Activated CD8-positive, alpha-beta memory T cell treated with anti-CD3 and anti-CD28 coated beads for 1 hour (primary cell): ENCODE results near the gene LRMDA.

Experiments
- DNase-seq, 2 donors: peaks; one replicate each; pipeline ENCODE4 v3.0.0-alpha.2; 2020; ENCODE audit warnings: low read depth in 1 of 2; ENCODE audit errors: extremely low read depth in 1 of 2

The LRMDA gene

DNA sequence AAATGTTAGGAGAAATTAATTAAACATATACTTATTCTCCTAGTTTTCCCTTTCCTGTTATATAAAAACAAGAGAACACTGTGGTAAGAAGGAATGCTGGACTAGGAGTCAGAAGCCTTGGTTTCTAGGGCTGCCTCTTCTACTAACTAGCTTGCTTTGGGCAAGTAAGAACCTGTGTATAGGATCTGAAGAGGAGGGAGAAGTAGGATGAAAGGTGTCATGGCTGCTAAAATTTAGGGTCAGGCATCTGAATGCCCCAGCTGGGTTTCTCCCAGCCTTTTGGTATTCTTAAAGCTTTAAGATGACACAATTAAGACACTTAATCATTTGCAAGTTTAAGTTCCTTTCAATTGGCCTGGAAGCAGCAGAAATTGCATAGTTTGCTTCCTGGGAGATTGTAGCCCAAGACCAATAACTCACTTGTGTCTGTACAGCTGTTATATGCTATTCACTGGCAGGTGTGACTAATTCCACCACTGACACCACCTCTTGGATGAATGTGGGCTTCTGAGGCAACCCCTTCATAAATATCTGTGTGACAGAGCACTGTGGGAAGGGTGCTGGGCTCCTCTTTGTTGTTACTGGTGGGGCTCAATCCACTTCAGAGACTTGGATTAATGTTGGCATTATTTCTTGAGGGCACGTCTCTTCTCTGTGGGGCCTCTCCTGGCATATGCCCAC, 137.2 kb downstream of the LRMDA start:
- no peak for DNase-seq

GRCh38 chr10:75569506-75569905, 138.1 kb downstream of the LRMDA start:
- DNase-seq = no peak

DNA sequence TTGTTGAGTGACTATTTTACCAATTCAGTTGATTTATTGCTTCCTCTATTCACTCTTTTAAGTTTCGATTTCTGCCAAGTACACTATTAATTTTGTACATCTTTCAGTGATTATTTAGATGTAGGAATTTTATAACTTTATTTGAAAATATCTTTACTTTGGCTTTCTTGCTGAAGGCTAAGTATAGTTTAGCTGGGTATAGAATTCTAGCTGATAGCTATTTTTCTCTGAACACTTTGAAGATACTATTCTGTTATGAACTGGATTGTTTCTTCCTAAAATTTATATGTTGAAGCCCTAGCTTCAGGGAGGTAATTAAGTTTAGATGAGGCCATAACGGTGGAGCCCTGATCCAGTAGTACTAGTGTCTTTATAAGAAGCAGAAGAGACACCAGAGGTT, 141.1 kb downstream of the LRMDA start:
- no peak for DNase-seq

GRCh38 chr10:75575940-75576339, 144.5 kb downstream of the LRMDA start:
- DNase-seq = no peak

GRCh38 chr10:75582102-75582501, 150.7 kb downstream of the LRMDA start:
- no peak for DNase-seq

GRCh38 chr10:75585294-75585693, 153.9 kb downstream of the LRMDA start:
- no peak for DNase-seq

DNA sequence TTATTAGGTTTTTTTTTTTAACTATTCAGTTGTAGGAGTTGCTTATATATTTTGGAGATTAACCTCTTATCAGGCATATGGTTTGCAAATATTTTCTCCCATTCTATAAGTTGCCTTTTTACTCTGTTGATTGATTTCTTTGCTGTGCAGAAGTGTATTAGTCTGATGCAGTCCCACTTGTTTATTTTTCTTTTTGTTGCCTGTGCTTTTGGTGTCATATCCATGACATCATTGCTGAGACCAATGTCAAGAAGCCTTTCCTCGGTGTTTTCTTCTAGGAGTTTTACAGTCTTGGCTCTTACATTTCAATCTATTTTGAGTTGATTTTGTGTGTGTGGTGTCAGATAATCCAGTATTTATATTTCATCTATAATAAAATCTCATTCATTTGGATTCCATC, 155.4 kb downstream of the LRMDA start:
- no peak for DNase-seq

DNA sequence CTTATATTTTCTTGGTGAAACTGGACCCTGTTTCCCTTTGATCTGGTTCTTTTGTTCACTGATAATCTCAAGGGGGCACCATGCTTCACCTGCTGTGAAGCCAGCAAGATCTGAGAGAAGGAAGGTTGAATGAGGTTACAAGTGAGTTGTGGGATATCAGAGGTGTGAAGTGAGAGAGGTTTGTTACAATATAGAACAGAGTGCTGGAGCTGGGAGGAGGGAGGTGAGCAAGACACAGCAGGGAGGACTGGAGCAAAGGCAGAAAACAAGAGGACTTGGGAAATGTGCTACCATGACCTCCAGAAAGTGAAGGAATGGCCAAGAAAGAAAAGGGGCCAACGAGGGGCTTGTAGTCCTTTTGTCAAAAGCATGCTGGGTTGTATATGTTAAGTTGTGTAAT, 156.6 kb downstream of the LRMDA start:
- no peak for DNase-seq

DNA sequence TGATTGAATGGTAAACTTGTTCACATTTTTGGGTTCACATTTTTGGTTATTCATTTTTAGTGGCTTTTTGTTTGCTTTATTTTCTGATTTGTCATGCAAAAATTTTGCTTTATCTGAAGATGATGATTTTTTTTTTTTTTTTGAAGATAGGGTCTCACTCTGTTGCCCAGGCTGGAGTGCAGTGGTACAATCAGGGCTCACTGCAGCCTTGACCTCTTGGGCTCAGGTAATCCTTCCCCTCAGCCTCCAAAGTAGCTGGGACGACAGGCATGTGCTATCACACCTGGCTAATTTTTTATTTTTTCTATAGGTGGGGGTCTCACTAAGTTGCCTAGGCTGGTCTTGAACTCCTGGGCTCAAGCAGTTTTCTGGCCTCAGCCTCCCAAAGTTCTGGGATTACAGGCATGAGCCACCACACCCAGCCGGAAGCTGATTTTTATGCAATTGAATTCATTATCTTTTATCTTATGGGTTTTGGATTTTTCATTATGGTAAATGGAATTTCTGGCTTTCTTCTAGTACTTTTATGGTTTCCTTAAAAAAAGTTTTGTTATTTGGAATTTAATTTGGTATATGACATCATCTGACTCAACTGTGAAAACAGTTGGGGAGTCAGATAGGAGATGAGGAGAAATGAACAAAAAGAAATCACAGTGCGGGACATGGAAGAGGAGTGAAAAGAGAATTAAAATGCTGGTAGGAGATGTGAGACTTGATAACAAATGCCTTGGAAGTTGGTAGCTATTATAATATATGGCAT, 158.7 kb downstream of the LRMDA start:
- no peak for DNase-seq

- DNase-seq = no peak
These were observed 160.8 kb downstream of the LRMDA start for GRCh38 chr10:75592151-75592787.

- DNase-seq = no peak
These were observed 161.6 kb downstream of the LRMDA start for GRCh38 chr10:75592791-75593643.

DNA sequence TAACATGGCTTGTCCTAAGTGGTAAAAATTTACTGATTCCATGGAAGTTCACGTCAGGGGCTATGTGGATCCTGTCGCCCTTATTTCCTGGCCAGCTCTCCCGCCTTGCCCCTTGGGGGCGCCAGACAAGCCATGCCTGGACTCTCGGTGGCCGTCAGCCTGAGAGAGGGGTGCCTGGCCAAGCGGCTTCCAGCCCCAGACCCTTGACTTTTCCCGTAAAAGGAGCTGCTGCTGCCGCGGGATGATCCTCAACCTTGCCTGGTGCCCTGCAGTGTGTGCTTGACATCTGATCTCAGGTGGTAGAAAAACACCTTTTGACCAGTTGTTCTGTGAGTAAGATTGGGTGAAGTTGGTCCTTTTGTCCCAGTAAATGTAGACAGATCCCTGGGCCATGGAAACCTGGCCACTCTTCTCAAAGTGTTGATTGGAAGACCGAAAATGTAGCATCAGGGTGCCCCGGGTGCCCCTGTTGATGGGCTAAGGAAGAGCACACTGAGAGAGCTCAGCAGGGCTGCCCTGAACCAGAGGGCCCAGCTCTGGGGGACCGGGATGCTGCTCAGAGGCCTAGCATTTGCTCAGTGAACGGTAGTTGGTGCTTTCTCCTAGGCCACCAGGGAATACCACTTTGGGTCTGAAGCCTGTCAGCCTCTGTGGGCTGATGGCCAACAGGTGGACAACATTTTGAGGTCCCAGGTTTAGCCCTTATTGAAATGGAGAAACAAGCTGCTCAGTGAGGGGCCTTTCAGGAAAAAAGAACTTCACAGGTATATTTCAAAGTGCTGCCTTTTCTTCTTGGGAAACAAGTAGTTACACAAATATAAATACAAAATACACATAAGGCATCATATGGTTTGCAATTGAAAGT, 162.5 kb downstream of the LRMDA start:
- no peak for DNase-seq

DNA sequence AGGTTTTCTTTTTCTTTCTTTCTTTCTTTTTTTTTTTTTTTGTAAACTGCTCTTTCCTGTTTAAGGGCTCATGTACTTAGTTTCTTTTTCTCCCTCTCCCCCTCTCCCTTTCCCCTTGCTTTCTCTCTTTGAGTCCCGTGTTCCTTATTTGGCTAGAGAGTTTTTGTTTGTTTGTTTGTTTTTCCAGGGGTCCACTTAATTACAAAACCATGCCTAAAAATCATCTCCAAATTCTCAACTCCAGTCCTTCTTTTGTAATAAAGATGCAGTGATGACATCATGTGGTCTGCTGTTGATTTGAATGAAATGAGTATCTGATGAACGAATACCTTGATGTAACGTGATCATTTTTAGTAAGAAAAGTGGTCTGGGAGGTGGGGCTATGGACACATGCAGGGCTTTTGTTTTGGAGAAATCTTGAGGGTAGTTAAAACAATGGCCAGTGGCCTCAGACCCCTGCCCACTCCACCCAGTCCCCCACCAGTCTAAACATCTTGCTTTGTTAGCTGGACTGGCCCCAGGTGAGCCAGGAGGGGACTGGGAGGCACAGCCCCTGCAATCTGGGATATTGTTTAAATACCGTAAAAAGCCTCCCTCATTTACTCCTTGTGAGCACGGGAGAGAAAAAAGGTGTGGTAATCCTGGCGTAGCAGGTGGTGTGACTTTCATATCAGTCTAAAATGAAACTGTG, 165.7 kb downstream of the LRMDA start:
- DNase-seq = no peak

DNA sequence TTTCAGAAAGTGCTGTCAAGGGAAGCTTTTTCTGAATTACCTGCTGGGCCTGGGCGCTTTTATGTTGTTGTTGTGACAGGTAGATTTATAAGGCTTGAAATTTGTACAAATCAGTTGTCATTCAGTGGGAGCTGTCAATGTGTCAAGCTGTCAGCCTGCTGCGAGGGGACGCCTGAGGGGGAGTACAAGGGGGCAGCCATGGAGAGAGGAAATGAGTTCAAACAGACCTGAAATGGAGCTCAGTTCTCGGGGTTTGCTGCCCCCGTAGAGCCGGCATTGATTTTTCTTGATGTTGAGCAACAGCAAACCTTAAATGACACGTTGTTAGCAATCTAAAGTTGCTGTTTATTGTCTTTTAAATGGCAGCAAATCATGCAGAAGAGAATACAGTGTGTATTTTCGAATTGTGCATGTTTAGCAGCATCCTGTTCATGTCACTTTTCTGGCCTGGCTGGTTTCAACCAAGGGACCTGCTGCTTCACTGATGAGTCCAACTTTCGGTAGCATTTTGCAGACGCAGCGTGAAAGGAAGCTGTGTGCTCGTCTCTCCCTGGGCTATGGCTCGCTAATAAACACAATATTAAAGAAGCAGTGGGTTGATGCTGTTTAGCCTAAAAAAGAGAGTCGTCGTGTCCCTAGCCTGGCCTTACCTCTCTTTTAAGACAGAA, 166.5 kb downstream of the LRMDA start:
- no peak for DNase-seq

DNA sequence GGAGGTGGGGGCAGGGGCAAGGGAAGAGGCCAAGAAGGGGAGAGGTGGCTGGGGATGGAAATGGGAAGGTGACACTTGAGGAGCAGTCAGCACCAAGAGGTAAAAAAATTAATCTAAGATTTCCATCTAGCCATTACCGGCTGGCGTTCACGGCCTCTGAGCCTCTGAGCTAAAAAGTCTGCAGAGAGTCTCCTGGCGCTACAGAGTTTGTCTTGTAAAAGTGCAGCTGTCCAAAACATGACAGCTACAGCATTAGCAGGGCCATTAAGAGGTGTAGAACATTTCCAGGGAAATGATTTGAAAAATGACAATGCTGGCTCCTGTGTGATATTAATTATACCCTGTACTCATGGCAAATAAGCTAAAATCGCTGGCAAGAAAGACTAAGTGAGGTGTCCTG, 167.6 kb downstream of the LRMDA start:
- DNase-seq = no peak

- no peak for DNase-seq
These were observed 168.6 kb downstream of the LRMDA start for GRCh38 chr10:75599875-75600648.

- no peak for DNase-seq
These were observed 169.4 kb downstream of the LRMDA start for GRCh38 chr10:75600833-75601232.

DNA sequence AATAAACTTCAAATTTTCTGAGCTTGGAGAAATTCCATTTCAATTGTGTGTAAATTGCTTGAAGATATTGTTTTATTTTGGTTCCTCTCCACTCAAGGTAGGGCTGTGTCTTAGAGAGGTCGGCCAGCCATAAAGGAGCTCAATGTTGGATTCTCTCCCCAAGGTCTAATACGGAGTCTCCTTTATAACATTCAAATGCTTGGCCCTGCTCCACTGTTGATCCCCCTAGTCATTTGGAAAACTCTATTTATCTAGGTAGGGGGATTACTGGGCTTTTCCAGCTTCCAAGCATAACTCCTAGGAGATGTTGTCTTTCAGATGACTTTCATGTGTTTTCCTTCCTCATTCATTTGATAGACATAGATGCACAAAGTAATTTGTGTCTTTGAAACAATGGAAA, 170.9 kb downstream of the LRMDA start:
- no peak for DNase-seq
